K562 (cell line): ENCODE results near the gene ATP10B. TPM values are rescaled to one million over a fixed set of nuclear protein-coding genes. Genes with fewer than 3 reads are reported as not detected.

Experiments
- ATAC-seq: fragments of 200-7000 bp; cut with Tn5 transposase; 3 replicates; pipeline ENCODE4 v1.9.1; 2020; ENCODE audit warnings: moderate library complexity
- BruUV-seq: library from RNA; stranded (reverse); fragments of 400-500 nt; replicated peaks from 2 replicates; lab custom pipeline; 2021; lab: Mats Ljungman, UMichigan
- CTCF ChIA-PET: fragments of 300-600 bp; formaldehyde crosslinking; extraction: SDS; loops from one replicate; lab custom pipeline; 2021; ENCODE audit warnings: low intra/inter-chr PET ratio; lab: Yijun Ruan, JAX
- POLR2A ChIA-PET: fragments of 300-600, 350-650 bp; sonication (Branson Sonifier 250); formaldehyde crosslinking; extraction: SDS; loops from one replicate; lab custom pipeline; 2021; ENCODE audit warnings: antibody characterized with exemption, inconsistent platforms; lab: Yijun Ruan, JAX
- DNase-seq, 4 experiments: peaks; one replicate each; pipeline versions ENCODE4 v3.0.0 to v3.0.0-alpha.2; 2011 to 2018; ENCODE audit warnings: low spot score in 3 of 4, mixed read lengths in 3 of 4; ENCODE audit errors: extremely low read depth in 1 of 4
- FAIRE-seq: peaks from 2 replicates; lab custom pipeline; 2011; peaks lifted over from hg19 to GRCh38; lab: Jason Lieb, UNC
- H2AFZ ChIP-seq: 2 replicates; pipeline ENCODE4 v1.6.0; 2011; ENCODE audit warnings: low read depth, low read length, control low read depth, inconsistent platforms
- H3K27ac ChIP-seq: fragments of 200-600 bp; 3 replicates; pipeline ENCODE4 v1.8.0; 2011; ENCODE audit warnings: low read depth, mild to moderate bottlenecking, control low read depth, inconsistent platforms, low read length, moderate library complexity, mixed read lengths; ENCODE audit errors: extremely low read depth
- H3K27me3 ChIP-seq, 2 experiments: fragments of 300-600 bp in 1 of 2; 2 replicates in 1 of 2; 3 replicates in 1 of 2; pipeline versions ENCODE4 v1.6.0 to v1.8.0; 2011; ENCODE audit warnings: inconsistent platforms in 2 of 2, low read length in 2 of 2, mild to moderate bottlenecking in 1 of 2, mixed read lengths in 1 of 2, moderate library complexity in 1 of 2; ENCODE audit not compliant: control insufficient read depth in 2 of 2, insufficient read depth in 2 of 2
- H3K36me3 ChIP-seq: fragments of 300-600 bp; 3 replicates; pipeline ENCODE4 v1.8.0; 2011; ENCODE audit warnings: mild to moderate bottlenecking, low read length, inconsistent platforms; ENCODE audit not compliant: control insufficient read depth, insufficient read depth
- H3K4me1 ChIP-seq, 2 experiments: fragments of 200-600 bp in 1 of 2; replicated peaks in 1 of 2; 2 replicates in 1 of 2; 3 replicates in 1 of 2; pipeline versions ENCODE4 v1.5.1 to v1.8.0; 2011; ENCODE audit warnings: inconsistent platforms in 2 of 2, low read length in 2 of 2, mild to moderate bottlenecking in 1 of 2, mixed read lengths in 1 of 2, moderate library complexity in 1 of 2; ENCODE audit not compliant: control insufficient read depth in 2 of 2, insufficient read depth in 2 of 2
- H3K4me2 ChIP-seq: 2 replicates; pipeline ENCODE4 v1.6.1; 2011; ENCODE audit warnings: low read length, control low read depth, inconsistent platforms, mixed read lengths; ENCODE audit not compliant: insufficient read depth
- H3K4me3 ChIP-seq: fragments of 200-600 bp; sonication (generic), shearing (Covaris generic); 2 replicates; pipeline ENCODE4 v1.5.1; 2016; ENCODE audit warnings: control low read depth, inconsistent platforms
- H3K79me2 ChIP-seq: fragments of 200-600 bp; 3 replicates; pipeline ENCODE4 v1.8.0; 2011; ENCODE audit warnings: low read length, inconsistent platforms; ENCODE audit not compliant: control insufficient read depth, insufficient read depth
- H3K9ac ChIP-seq, 2 experiments: 2 replicates each; pipeline versions ENCODE4 v1.6.0 to v1.6.1; 2011; ENCODE audit warnings: low read depth in 2 of 2, low read length in 2 of 2, control low read depth in 1 of 2, inconsistent platforms in 1 of 2, mild to moderate bottlenecking in 1 of 2, mixed read lengths in 1 of 2; ENCODE audit not compliant: insufficient read depth in 1 of 2
- H3K9me1 ChIP-seq: one replicate; pipeline ENCODE4 v1.6.0; 2011; ENCODE audit warnings: inconsistent platforms, mild to moderate bottlenecking, low read length, moderate library complexity; ENCODE audit not compliant: control insufficient read depth, insufficient read depth
- H3K9me3 ChIP-seq: replicated peaks from 2 replicates; pipeline ENCODE4 v1.5.1; 2011; ENCODE audit warnings: low read depth, low read length, inconsistent platforms; ENCODE audit not compliant: control insufficient read depth, insufficient read depth
- H4K20me1 ChIP-seq: replicated peaks from 2 replicates; pipeline ENCODE4 v1.6.1; 2011; ENCODE audit warnings: low read length, inconsistent platforms, mixed read lengths; ENCODE audit not compliant: control insufficient read depth, insufficient read depth
- BCL6 ChIP-seq: fragments of 250-450 bp; sonication (Bioruptor Pico); IDR thresholded peaks from 2 replicates; pipeline ENCODE4 v1.4.0; 2020
- CREB3 ChIP-seq: fragments of 450-650 bp; conservative IDR thresholded peaks from 2 replicates; pipeline ENCODE4 v1.6.1; 2016; ENCODE audit warnings: missing genetic modification characterization, low read depth, mild to moderate bottlenecking, missing compliant biosample characterization, moderate library complexity
- ELK1 ChIP-seq: sonication (generic); formaldehyde crosslinking; IDR thresholded peaks from 2 replicates; pipeline ENCODE4 v1.8.1; 2022; ENCODE audit warnings: missing genetic modification reagents
- HDAC1 ChIP-seq, 2 experiments: fragments of 450-650 bp; IDR thresholded peaks; 2 replicates each; pipeline ENCODE4 v1.6.1; 2016 to 2017; ENCODE audit warnings: inconsistent platforms in 1 of 2, mild to moderate bottlenecking in 1 of 2, moderate library complexity in 1 of 2
- HMGN3 ChIP-seq: IDR thresholded peaks from 2 replicates; pipeline ENCODE4 v1.6.1; 2011; ENCODE audit warnings: borderline replicate concordance, low read depth, mild to moderate bottlenecking, mixed read lengths, low read length; ENCODE audit not compliant: insufficient read length; ENCODE audit errors: extremely low read depth
- HOMEZ ChIP-seq: fragments of 250-450 bp; sonication (Bioruptor Pico); IDR thresholded peaks from 2 replicates; pipeline ENCODE4 v1.4.0; 2020; ENCODE audit warnings: mild to moderate bottlenecking, moderate library complexity
- HSF4 ChIP-seq: fragments of 250-450 bp; sonication (Bioruptor Pico); IDR thresholded peaks from 2 replicates; pipeline ENCODE4 v2.1.2; 2022; ENCODE audit warnings: mild to moderate bottlenecking, moderate library complexity, borderline replicate concordance
- KLF10 ChIP-seq: fragments of 250-450 bp; sonication (Bioruptor Pico); IDR thresholded peaks from 2 replicates; pipeline ENCODE4 v1.6.1; 2021; ENCODE audit warnings: matching md5 sums
- MTA3 ChIP-seq: fragments of 450-650 bp; formaldehyde crosslinking; IDR thresholded peaks from 2 replicates; pipeline ENCODE4 v1.6.1; 2017; ENCODE audit warnings: mild to moderate bottlenecking, borderline replicate concordance
- MXD1 ChIP-seq: fragments of 250-450 bp; sonication (Bioruptor Pico); IDR thresholded peaks from 2 replicates; pipeline ENCODE4 v1.8.0; 2021; ENCODE audit warnings: borderline replicate concordance, mild to moderate bottlenecking, moderate library complexity; ENCODE audit not compliant: poor library complexity, severe bottlenecking
- NCOA6 ChIP-seq: fragments of 450-650 bp; IDR thresholded peaks from 2 replicates; pipeline ENCODE4 v1.6.1; 2017; ENCODE audit warnings: mild to moderate bottlenecking
- PCBP2 ChIP-seq: fragments of 200-400 bp; formaldehyde crosslinking; IDR thresholded peaks from 2 replicates; pipeline ENCODE4 v1.6.1; 2018; ENCODE audit warnings: low read length, low read depth, mild to moderate bottlenecking, moderate library complexity; ENCODE audit not compliant: poor library complexity, severe bottlenecking
- ZNF785 ChIP-seq: fragments of 250-450 bp; sonication (Bioruptor Pico); IDR thresholded peaks from 2 replicates; pipeline ENCODE4 v1.4.0; 2020; ENCODE audit warnings: mild to moderate bottlenecking
- WGBS: fragments of 100-300 bp; shearing (Covaris generic); methylation state at CpG from one replicate; pipeline ENCODE4 v1.1.6; 2016; ENCODE audit warnings: low coverage, mixed read lengths; ENCODE audit not compliant: insufficient coverage; ENCODE audit errors: missing lambda C conversion rate; 5-methylcytosine and 5-hydroxymethylcytosine counted together
- in situ Hi-C: fragments of 300-500 bp; cut with MboI; formaldehyde crosslinking; loops from 4 replicates; pipeline ENCODE4 v1.15.0; 2018; ENCODE audit warnings: inconsistent platforms, mixed read lengths
- intact Hi-C: fragments of 100-400 bp; cut with micrococcal nuclease; formaldehyde crosslinking; loops from 2 replicates; pipeline ENCODE4 v1.14.2; 2022
- polyA plus RNA-seq, 8 experiments: library from polyadenylated mRNA; depleted of rRNA in 4 of 8; stranded (reverse) in 5 of 8; unstranded in 3 of 8; fragments of >200 nt; fragmentation: Nextera tagmentation in 2 of 8; fragmentation: Illumina TruSeq in 1 of 8; extraction: Ambion mirVana in 2 of 8; extraction: Trizol in 1 of 8; gene quantifications; 2 replicates each; pipeline versions ENCODE4 v1.2.1 to v1.2.3, GENCODE V29; 2011 to 2014; ENCODE audit warnings: inconsistent platforms in 1 of 8, missing spikeins in 1 of 8
- total RNA-seq, 7 experiments: library from RNA; depleted of rRNA in 6 of 7; stranded (reverse); fragments of >200 nt in 6 of 7; fragmentation: Illumina TruSeq in 2 of 7; extraction: Trizol in 2 of 7; gene quantifications; 2 replicates each; pipeline versions ENCODE4 v1.2.1 to v1.2.3, GENCODE V29; 2011 to 2021; ENCODE audit warnings: low replicate concordance in 1 of 7

The ATP10B gene
- total and polyA plus RNA-seq, 9 of the 15 experiments (the other 6 are each of a cell fraction or from before 2014, with no cell fraction given), result 0.04 TPM; not detected in 8

GRCh38 chr5:160542281-160542680 is 309.7 kb downstream of the ATP10B start (continued):
- TF ChIP-seq HOMEZ (CRISPR knock-in tag), result no peak
- TF ChIP-seq BCL6, result no peak
- no peak for TF ChIP-seq KLF10 (CRISPR knock-in tag)
- TF ChIP-seq MXD1, result no peak
- no peak for TF ChIP-seq PCBP2
- TF ChIP-seq HSF4, result no peak
- no peak for TF ChIP-seq NCOA6

GRCh38 chr5:160539431-160539830 is 312.6 kb downstream of the ATP10B start:
- ATAC-seq, result no peak
- Histone ChIP-seq H3K4me2 (no peak overlapping the region), H3K36me3 (no peaks in the 10 kb centered on the region), H2AFZ (no peak overlapping the region), H3K4me1 (no peaks in the 10 kb centered on the region), H3K9me1 (no peaks in the 10 kb centered on the region), H3K4me3 (no peak overlapping the region), H3K9ac (no peak overlapping the region), H3K27ac (no peak overlapping the region), H3K79me2 (no peaks in the 10 kb centered on the region), H3K27me3 (no peaks in the 10 kb centered on the region), H3K9me3 (no peaks in the 10 kb centered on the region), H4K20me1 (no peaks in the 10 kb centered on the region)
- FAIRE-seq, result no peak
- ChIA-PET POLR2A (interaction anchor here (1.3 kb wide), 1 partner anchor 12 kb away, joined by 3 read pairs; no protein-coding TSS in a partner anchor), CTCF (no interaction called here)
- BruUV-seq, result no TSS peak
- DNase-seq, result no peak
- 0% methylated on average over 1 of the region's 1 CpG for WGBS
- intact Hi-C loops (no loop called here), in situ Hi-C loops (no loop called here)
- TF ChIP-seq HMGN3, result no peak
- TF ChIP-seq ELK1, result no peak
- no peak for TF ChIP-seq CREB3 (tag)
- TF ChIP-seq HDAC1 (IDR thresholded peaks at IDR 0.05), result no peak
- no peak for TF ChIP-seq MTA3
- TF ChIP-seq ZNF785, result no peak
